Endothelial cell of umbilical vein (primary cell): ENCODE measurements around the gene AGAP5.

ENCODE experiments used
- CTCF ChIP-seq, 2 donors: IDR thresholded peaks; 1 replicate in 1 of 2; 2 replicates in 1 of 2; pipeline ENCODE4 v1.5.1; 2011; ENCODE audit warnings: low read length in 2 of 2, mild to moderate bottlenecking in 2 of 2, moderate library complexity in 2 of 2, control low read depth in 1 of 2, inconsistent platforms in 1 of 2, low read depth in 1 of 2; ENCODE audit not compliant: insufficient read depth in 1 of 2; ENCODE audit errors: extremely low read depth in 1 of 2
- EZH2 ChIP-seq: IDR thresholded peaks from 2 replicates; pipeline ENCODE4 v1.6.1; 2012; ENCODE audit warnings: borderline replicate concordance, low read depth, mild to moderate bottlenecking, moderate library complexity, low read length, inconsistent platforms; ENCODE audit not compliant: severe bottlenecking
- MYC ChIP-seq: IDR thresholded peaks from one replicate; pipeline ENCODE4 v1.6.1; 2011; ENCODE audit warnings: mild to moderate bottlenecking, low read depth, low read length
- POLR2A ChIP-seq: IDR thresholded peaks from 2 replicates; pipeline ENCODE4 v1.6.1; 2012; ENCODE audit warnings: low read depth, mild to moderate bottlenecking, control low read depth, low read length
- POLR2AphosphoS5 ChIP-seq: IDR thresholded peaks from 2 replicates; pipeline ENCODE4 v1.6.1; 2012; ENCODE audit warnings: low read depth, mild to moderate bottlenecking, control low read depth, low read length, moderate library complexity; ENCODE audit not compliant: insufficient read depth

- TF ChIP-seq POLR2AphosphoS5 (no peak), CTCF (IDR thresholded peaks at IDR 0.05; ENCODE audit: extremely low read depth in 1 of 2, insufficient read depth in 1 of 2, low read depth in 1 of 2, low read length in 2 of 2) (no peak), POLR2A (no peak), EZH2 (no peak), MYC (no peak)
Observed at GRCh38 chr10:73646598-73647041, 51.3 kb downstream of the AGAP5 start.
